Measurements from ENCODE around the gene FHIT.

DNA sequence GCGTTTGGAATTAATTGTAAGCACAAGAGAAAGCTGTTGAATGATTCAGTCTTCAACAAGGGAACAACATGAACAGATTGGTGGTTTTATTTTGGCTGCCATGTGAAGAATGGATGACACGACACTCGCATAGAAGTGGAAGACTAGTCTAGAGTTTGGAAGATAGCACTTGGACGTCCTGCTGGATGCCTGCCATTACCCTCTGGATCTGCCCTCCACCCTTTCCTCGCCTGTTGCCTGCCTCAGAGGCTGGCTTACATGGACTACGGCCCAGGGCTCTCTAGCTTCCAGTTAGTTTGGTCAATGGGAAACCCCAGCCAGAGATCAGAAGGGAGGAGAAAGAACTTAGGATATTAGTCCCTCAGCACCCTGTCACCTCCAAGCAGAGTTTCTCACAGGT is 493.5 kb downstream of the FHIT start:
- TF ChIP-seq, protein P1, sequence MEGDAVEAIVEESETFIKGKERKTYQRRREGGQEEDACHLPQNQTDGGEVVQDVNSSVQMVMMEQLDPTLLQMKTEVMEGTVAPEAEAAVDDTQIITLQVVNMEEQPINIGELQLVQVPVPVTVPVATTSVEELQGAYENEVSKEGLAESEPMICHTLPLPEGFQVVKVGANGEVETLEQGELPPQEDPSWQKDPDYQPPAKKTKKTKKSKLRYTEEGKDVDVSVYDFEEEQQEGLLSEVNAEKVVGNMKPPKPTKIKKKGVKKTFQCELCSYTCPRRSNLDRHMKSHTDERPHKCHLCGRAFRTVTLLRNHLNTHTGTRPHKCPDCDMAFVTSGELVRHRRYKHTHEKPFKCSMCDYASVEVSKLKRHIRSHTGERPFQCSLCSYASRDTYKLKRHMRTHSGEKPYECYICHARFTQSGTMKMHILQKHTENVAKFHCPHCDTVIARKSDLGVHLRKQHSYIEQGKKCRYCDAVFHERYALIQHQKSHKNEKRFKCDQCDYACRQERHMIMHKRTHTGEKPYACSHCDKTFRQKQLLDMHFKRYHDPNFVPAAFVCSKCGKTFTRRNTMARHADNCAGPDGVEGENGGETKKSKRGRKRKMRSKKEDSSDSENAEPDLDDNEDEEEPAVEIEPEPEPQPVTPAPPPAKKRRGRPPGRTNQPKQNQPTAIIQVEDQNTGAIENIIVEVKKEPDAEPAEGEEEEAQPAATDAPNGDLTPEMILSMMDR (conservative IDR thresholded peaks at IDR 0.05; ENCODE audit: low read depth, low read length): no peak
- TF ChIP-seq EZH2phosphoT487 (IDR thresholded peaks at IDR 0.05; ENCODE audit: borderline replicate concordance, low read length) (no peak), EZH2 (IDR thresholded peaks at IDR 0.05; ENCODE audit: low read length, unreplicated experiment) (no peak)

All from PC-3 (cell line).